Activated CD4-positive, alpha-beta T cell treated with anti-CD3 and anti-CD28 coated beads, Interleukin-2, Interleukin-4, amounts not matched to agents 100 ng/mL and 50 ng/mL, durations not matched to agents 16 hours and 8 hours (primary cell): ENCODE data around the gene WDR73.
"Not testable (repeated sequence)": the region's sequence is repeated elsewhere in the genome, so short reads cannot be mapped to it uniquely, and the experiment has no call there.

Experiments
- DNase-seq: peaks from one replicate; pipeline ENCODE4 v3.0.0-alpha.2; 2020; ENCODE audit warnings: low spot score

The WDR73 gene

DNA sequence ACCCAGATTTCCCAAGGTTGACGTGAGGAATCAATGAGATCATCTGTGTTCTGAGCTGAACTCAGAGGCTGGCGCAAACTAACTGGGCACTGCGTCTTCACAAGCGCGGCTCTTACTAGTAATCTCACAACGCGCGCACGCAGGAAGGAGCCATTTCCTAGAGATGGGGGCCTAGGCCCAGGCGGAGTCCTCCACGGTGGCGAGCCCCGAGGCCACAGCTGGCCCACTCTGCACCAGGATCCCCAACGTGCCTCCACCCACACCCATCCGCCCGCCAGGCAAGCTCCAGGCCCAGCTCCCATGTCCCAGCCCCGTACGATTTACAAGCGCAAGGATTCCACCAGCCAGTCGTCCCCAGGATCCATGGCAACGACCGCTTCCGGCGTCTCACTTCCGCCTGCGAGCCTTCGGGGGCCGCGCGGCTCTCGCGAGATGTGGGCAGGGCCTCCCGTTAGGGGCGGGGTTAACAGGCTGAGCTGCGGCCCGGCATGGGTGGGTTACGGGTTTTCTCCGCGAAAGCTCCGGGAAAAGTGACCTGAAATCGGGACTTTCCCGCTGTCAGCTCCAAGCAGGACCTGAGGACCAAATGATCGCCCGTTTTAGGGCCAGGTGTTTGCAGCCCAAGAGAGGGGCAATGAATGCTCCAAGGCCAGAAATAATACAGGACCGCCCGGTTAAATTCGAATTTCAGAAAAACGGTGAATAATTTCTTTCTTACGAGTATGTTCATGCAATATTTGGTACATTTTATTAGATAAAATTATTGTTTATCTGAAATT is at the start of gene WDR73:
Gene WDR73 (minus strand): TSS at position 374 of the 779 bp plus-strand sequence. CDS start 9 bp downstream, at position 365.
- peak; percentile 96 for DNase-seq

DNA sequence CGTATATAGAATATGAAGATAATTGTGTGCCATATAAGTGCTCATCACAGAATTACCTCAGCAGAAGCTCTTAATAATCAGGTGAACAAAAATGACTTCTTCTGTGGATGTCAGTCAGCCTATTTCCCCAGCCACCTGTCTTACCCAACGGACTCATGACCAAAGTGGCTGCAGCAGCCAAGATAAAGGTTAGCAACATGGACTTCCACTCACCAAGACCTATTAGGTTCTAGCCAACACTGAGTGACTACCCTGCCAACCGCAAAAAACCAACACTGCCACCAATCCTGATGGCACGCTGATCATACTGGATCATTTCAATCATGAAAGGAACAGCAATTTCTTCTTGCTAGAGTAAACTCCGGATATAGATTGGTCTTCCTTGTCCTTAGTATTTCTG is 49.7 kb upstream of the WDR73 start:
- no peak for DNase-seq

DNA sequence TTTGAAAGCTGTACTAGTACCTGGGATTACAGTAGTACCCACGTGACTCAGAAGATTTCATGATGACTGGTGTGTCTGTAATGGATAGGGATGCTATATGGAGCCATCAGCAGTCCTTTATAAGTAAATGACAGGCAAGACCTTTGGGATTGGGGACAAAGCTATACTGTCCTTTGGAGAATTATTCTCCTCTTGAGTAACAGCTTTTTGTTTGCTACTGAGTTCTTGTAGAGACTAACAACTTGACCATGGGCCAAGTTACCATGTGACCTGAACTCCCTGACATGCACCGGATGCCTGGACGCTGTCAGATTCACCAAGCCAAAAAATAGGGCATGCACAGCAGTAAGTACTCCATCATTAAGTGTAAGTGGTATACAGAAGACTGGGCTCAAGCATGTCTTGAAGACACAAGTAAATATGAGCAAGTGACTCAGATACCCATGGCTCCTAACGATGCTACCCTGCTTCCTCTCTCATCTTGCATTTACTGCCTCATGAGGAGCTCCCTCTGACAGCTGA is 48.9 kb upstream of the WDR73 start:
- no peak for DNase-seq

DNA sequence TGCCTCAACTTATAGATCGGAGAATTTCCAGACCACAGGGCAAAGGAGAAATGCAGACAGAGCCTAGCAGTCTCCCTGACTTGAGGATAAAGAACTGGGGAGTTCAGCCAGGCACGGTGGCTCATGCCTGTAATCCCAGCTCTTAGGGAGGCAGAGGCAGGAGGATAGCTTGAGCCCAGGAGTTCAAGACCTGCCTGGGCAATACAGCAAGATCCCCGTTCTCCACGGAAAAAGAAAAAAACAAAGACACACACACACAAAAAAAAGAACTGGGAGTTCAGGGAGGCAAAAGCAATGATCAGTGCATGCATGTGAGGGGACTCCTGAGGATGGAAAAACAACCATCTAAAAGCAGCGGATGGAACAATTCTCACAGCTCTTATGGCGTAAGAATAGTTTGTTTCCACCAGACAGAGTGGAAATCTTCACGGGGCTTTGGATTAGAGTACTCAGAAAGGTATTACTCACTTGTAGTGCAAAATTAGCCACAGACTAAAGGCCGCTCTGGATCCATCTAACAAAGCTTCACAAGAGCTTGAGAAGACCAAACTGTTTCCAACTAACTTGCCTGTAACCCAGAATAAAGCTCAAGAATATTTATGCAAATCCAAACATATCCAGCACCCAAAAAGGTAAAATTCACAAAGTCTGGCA is 45.6 kb upstream of the WDR73 start:
- DNase-seq, result peak; percentile 22

- no peak for DNase-seq
These were observed 43.3 kb upstream of the WDR73 start for GRCh38 chr15:84697236-84697990.

GRCh38 chr15:84696757-84697156 is 42.7 kb upstream of the WDR73 start:
- no peak for DNase-seq

GRCh38 chr15:84690342-84690741 is 36.3 kb upstream of the WDR73 start:
- DNase-seq, result no peak

DNA sequence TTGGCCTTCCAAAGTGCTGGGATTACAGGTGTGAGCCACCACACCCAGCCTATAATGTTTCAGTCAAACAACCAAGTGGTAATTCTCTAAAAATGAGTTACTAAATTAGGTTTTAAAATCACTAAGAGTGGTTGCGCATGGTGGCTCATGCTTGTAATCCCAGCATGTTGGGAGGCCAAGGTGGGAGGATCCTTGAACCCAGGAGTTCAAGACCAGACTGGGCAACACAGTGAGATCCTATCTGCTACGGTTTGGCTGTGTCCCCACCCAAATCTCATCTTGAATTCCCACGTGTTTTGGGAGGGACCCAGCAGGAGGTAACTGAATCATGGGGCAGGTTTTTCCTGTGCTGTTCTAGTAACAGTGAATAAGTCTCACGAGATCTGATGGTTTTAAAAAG is 35.8 kb upstream of the WDR73 start:
- no peak for DNase-seq

- not testable (repeated sequence) for DNase-seq
These were observed 32.4 kb upstream of the WDR73 start for GRCh38 chr15:84686446-84686845.

GRCh38 chr15:84685304-84685703 is 31.2 kb upstream of the WDR73 start:
- no peak for DNase-seq

GRCh38 chr15:84684092-84684491 is 30.0 kb upstream of the WDR73 start:
- DNase-seq, result no peak

GRCh38 chr15:84681831-84682230 is 27.7 kb upstream of the WDR73 start:
- peak; percentile 52 for DNase-seq

DNA sequence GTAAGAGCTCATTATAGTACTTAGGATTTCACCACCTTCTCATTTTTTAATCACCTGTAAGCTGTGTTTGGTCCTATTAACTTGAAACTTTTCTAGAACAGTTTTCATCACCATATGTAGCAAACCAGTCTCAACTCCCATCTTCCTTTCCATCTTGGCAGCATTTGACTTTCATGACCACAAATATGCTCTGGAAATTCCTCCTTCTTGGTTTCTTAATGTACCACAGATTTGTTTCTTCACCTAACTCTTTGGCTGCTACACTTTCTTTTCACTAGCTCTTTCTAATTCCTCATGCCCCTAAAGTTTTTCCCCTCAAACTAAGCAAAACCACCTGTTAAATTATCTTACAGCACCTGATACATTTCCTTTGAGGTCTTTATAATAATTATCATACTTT is 17.1 kb upstream of the WDR73 start:
- no peak for DNase-seq

DNA sequence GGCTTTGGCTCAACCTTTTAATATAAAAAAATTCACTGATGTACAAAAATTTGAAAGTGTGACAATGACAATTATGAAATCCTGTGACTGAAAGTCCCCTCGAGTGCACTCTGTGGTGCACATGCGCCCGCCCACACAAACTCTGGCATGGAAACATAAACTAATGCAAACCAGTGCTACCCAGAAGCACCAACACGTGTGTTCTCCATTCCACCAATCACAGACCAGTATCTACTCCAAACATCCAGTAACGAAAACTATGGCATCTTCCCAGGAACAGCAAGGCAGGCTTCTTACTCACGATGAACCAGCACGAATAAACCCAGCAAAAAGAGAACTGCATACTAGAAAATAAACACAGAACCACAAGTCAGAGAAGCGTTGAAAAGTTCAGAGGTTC is 15.6 kb upstream of the WDR73 start:
- no peak for DNase-seq

DNA sequence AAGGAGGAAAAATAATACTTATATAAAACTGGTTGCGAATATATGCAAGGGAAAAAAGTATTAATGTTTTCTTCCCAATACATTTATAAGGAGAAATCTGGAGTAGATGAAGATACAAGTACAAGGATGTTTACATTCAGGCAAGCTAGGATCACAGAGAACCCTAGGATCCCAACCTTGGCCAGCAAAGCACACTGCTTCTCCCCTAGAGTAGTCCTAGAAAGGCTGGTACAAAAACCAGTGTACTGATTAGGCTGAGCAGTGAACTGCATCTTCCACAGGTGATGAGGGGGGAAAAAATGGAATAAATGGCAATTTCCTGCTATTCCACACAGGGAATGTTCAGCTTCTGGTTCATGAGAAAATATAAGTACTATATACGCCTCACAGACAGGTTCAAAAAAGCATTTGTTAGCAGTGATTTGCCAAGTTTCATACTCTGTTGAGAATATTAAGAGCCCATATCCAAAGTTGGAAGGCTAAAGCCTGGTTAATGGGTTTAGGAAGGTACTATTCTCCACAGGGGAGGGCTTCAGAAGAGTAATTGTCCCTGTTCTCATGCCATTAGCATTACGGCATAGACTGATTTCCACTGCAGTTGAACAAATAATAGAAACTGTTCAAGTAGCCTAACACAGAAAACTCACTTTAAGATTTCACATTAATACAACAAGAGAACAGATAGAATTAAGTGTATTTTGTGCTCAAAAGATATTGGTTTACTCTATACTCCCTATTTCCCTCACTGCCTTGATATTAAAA is 14.3 kb upstream of the WDR73 start:
- no peak for DNase-seq

DNA sequence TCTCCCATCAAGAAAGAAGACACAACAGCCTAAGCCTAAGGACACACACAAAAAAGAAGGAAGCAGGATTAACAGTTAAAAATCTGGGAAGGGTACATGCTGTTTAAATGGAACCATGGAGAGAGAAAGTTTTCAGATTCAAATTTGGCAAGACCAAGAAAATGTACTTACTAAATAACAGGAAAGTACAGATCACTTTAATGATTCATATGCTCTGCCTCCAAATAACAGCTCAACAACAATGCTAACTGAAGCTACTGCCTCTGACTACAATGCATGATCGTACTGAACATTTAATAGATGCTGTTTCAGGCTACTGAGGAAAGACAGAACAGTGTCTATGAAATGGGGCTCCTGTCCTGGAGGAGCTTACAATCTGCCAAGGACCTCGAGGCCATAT is 12.3 kb upstream of the WDR73 start:
- DNase-seq, result no peak

DNA sequence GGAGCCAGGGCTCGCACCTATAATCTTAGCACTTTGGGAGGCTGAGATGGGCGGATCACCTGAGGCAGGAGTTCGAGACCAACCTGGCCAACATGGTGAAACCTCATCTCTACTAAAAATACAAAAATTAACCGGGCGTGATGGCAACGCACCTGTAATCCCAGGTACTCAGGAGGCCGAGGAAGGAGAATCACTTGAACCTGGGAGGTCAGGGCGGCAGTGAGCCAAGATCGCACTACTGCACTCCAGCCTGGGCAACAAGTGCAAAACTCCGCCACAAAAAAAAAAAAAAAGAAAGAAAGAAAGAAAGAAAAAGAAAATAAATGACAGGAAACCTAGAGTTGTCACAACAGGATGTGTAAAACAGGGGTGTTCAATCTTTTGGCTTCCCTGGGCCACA is 6.9 kb upstream of the WDR73 start:
- no peak for DNase-seq

- no peak for DNase-seq
These were observed 6.1 kb upstream of the WDR73 start for GRCh38 chr15:84659904-84660781.

DNA sequence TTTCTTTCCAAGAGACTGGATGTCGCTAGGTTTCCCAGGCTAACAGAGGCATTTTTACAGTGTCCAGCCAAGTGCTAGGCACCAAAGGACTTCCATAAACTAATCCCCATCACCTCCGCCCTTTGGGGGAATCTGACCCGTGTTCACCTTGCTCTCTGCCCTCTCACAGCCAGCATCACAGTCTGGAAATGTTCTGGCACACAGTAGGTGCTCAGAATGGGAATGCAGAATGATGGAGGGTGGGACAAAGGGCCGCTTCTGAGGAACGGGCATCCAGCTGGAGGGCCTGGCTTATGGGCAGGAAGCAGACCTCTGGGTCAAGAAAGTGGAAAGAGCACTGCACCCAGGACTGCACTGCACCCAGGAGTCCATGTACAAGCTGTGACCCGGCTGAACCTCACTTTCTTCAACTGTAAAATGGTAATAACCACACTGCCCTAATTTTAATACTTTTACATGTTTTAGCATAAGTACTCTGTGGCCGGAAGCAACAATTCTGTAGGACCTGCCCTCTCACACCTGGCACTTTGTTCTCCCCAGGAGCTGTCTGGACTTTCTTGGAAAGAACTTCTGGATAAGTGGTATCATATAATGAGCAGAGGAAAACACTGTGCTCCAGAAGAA is 4.8 kb upstream of the WDR73 start:
- no peak for DNase-seq

GRCh38 chr15:84658080-84658787 is 4.2 kb upstream of the WDR73 start, which contains the start of gene NMB:
Gene NMB (minus strand): TSS chr15:84658199. CDS start chr15:84658152, 47 bp downstream.
- peak; percentile 85 for DNase-seq
